Measurements from ENCODE around the gene DHCR7. TPM values are rescaled to one million over a fixed set of nuclear protein-coding genes. Genes with fewer than 3 reads are reported as not detected.

The DHCR7 gene
- total RNA-seq, 1 donor from 2014 or later = 88.8 TPM

DNA sequence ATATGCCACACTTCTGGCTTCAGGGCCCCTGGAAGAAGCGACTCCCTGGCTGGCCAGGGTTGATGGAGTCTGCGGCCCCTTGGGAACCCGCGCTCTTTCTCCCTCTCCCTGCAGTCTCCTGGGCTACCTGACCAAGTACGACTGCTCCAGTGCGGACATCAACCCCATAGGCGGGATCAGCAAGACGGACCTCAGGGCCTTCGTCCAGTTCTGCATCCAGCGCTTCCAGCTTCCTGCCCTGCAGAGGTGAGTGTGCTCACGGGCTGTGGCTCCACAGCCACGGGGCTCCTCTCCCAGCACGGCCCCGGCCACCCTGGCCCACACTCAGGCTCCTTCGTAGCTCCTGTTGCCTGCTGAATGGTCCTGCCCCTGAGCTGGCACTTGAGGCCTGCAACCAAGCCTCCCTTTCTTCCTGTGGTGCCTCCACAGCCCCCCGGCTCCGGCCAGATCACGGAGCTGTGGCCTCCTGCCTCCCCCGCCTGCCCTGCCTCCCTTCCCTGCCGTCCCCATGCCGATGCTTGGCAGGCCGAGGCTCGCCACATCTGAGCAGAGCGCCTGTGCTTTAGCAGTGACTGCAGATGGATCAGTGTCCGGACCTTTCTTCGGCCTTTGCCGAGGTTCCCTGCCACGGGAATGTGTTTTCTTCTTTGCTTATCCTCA lies 42.7 kb upstream of the DHCR7 start:
- DNase-seq (ENCODE audit: low read depth) = no peak
- H3K27me3 ChIP-seq (ENCODE audit: control insufficient read depth, insufficient read depth, low read length) = no peaks in the 10 kb centered on the region
- H3K4me3 ChIP-seq (ENCODE audit: low read depth, low read length) = no peak overlapping the region
- TF ChIP-seq CTCF (IDR thresholded peaks at IDR 0.05; ENCODE audit: insufficient read depth, low read length, poor library complexity, severe bottlenecking) = no peak
- peaks cover 2% of the 10 kb centered on the region for H3K36me3 ChIP-seq (ENCODE audit: control insufficient read depth, insufficient read depth, low read length)

- DNase-seq (ENCODE audit: low read depth) = no peak
- Histone ChIP-seq H3K27me3 (ENCODE audit: control insufficient read depth, insufficient read depth, low read length) (no peaks in the 10 kb centered on the region), H3K4me3 (ENCODE audit: low read depth, low read length) (no peak overlapping the region), H3K36me3 (ENCODE audit: control insufficient read depth, insufficient read depth, low read length) (peaks cover 2% of the 10 kb centered on the region)
- no peak for TF ChIP-seq CTCF (IDR thresholded peaks at IDR 0.05; ENCODE audit: insufficient read depth, low read length, poor library complexity, severe bottlenecking)
Observed at GRCh38 chr11:71490044-71490730, 42.0 kb upstream of the DHCR7 start.

DNA sequence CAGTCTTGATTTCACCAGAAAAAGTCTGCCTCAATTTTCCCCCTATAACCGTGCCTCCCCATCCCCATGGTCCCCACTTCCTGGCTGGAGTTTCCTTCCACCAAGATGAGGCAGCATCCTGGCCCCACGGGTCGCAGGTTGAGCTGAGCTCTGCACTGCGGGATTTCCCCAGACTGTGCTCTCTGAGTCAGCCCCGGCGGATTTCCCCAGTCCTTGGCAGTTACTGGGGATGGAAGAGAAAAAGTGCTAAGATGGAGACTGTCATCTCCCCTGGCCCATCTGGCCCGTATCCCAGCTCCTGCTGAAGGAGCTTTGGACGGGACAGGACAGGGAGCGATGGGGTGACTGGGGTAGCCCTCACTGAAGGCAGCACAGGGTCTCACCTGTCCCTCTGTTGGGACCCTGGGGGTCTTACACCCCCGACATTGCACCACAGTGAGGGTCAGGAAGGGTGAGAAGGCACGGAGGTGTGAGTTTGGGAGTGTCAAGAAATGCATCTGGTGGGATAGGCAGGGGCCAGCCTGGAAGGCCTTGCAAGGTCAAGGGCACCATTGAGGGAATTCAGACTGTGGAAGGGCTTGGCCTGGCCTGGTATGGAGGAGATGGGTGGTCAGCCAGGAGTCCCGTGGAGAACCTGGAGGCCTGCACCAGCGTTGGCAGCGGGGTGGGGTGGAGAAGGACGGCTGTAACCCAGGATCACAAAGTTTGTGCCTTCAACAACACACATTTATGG lies 41.3 kb upstream of the DHCR7 start:
- TF ChIP-seq CTCF (IDR thresholded peaks at IDR 0.05; ENCODE audit: insufficient read depth, low read length, poor library complexity, severe bottlenecking) = no peak
- peak; percentile 45 for DNase-seq (ENCODE audit: low read depth)
- no peaks in the 10 kb centered on the region for H3K27me3 ChIP-seq (ENCODE audit: control insufficient read depth, insufficient read depth, low read length)

DNA sequence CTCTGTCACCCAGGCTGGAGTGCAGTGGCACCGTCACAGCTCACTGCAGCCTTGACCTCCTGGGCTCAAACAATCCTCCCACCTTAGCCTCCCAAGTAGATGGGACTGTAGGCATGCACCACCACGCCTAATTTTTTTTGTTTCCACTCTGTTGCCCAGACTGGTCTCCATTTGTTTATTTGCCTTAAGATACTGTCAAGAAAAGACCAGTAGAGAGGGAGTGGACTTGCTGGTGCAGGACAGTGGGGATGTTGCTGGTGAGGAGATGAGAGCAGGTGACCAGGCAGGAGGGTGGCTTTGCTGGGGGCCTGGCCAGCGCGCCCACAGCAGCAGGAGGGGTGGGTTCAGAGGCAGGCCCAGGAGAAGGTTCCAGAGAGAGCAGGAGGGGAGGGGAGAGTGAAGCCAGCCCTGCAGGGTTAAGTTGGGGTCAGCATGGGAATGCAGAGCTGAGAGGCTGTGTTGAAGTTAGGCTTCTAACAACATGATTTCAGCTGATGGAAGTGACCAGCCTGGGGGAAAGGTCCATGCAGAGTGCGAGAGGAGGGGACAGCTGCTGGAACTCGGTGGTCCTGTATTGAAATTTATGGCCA lies 40.6 kb upstream of the DHCR7 start:
- Histone ChIP-seq H3K27me3 (ENCODE audit: control insufficient read depth, insufficient read depth, low read length) (no peaks in the 10 kb centered on the region), H3K36me3 (ENCODE audit: control insufficient read depth, insufficient read depth, low read length) (peaks cover 3% of the 10 kb centered on the region), H3K4me3 (ENCODE audit: low read depth, low read length) (no peak overlapping the region)
- no peak for DNase-seq (ENCODE audit: low read depth)
- TF ChIP-seq CTCF (IDR thresholded peaks at IDR 0.05; ENCODE audit: insufficient read depth, low read length, poor library complexity, severe bottlenecking) = no peak

More for the DNA sequence above, 41.3 kb upstream of the DHCR7 start:
- Histone ChIP-seq H3K36me3 (ENCODE audit: control insufficient read depth, insufficient read depth, low read length) (peaks cover 2% of the 10 kb centered on the region), H3K4me3 (ENCODE audit: low read depth, low read length) (no peak overlapping the region)

DNA sequence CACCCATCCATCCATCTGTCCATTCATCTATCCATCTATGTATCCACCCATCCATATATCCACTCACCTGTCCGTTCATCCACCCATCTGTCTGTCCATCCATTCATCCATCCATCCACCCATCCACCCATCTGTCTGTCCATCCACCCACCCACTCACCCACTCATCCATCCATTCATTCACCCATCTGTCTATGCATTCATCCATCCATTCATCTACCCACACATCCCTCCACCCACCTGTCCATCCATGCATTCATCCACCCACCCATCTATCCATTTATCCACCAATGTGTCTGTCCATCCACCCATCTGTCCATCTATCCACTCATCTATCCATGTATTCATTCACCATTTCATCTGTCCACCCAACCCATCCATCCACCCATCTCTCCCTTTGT lies 38.1 kb upstream of the DHCR7 start:
- Histone ChIP-seq H3K27me3 (ENCODE audit: control insufficient read depth, insufficient read depth, low read length) (no peaks in the 10 kb centered on the region), H3K36me3 (ENCODE audit: control insufficient read depth, insufficient read depth, low read length) (peaks cover 1% of the 10 kb centered on the region), H3K4me3 (ENCODE audit: low read depth, low read length) (no peak overlapping the region)
- no peak for TF ChIP-seq CTCF (IDR thresholded peaks at IDR 0.05; ENCODE audit: insufficient read depth, low read length, poor library complexity, severe bottlenecking)
- no peak for DNase-seq (ENCODE audit: low read depth)

All from kidney epithelial cell (primary cell).